ENCODE data around the gene HMX1. TPM values are rescaled to one million over a fixed set of nuclear protein-coding genes. Genes with fewer than 3 reads are reported as not detected.

The HMX1 gene
- polyA plus RNA-seq, 1 of the 3 experiments (the other 2 are of a cell fraction): 0.20 TPM

- peaks cover 0 to 15% of the 10 kb centered on the region in 2 experiments; a peak in 1 of 4 replicates for H3K4me1 ChIP-seq (ENCODE audit: control insufficient read depth in 1 of 2, insufficient read depth in 2 of 2, low read depth in 1 of 2, low read length in 1 of 2)
- no peaks in the 10 kb centered on the region for H3K36me3 ChIP-seq (replicated peaks in 1 of 2; ENCODE audit: control insufficient read depth in 1 of 2, insufficient read depth in 2 of 2, low read length in 1 of 2)
- no peak for TF ChIP-seq TEAD4 (IDR thresholded peaks at IDR 0.05; ENCODE audit: borderline replicate concordance, insufficient read depth)
- no peak for TF ChIP-seq FOSL2 (IDR thresholded peaks at IDR 0.05; ENCODE audit: borderline replicate concordance, low read depth)
- no peak for TF ChIP-seq NFIC (IDR thresholded peaks at IDR 0.05; ENCODE audit: borderline replicate concordance)
- TF ChIP-seq POLR2AphosphoS5 (IDR thresholded peaks at IDR 0.05; ENCODE audit: low read depth, low read length): no peak
- no peak for TF ChIP-seq SIN3A (IDR thresholded peaks at IDR 0.05; ENCODE audit: borderline replicate concordance, low read depth, low read length)
- TF ChIP-seq GATA2 (CRISPR knock-in tag; IDR thresholded peaks at IDR 0.05): no peak
- TF ChIP-seq YY1 (IDR thresholded peaks at IDR 0.05; ENCODE audit: low read depth): no peak
- TF ChIP-seq IRF3 (IDR thresholded peaks at IDR 0.05; ENCODE audit: low read depth, low read length): no peak
- no peak for TF ChIP-seq FOXM1 (IDR thresholded peaks at IDR 0.05; ENCODE audit: low read depth)
- no peak for TF ChIP-seq RAD21 (IDR thresholded peaks at IDR 0.05; ENCODE audit: low read length)
- TF ChIP-seq PBX3 (IDR thresholded peaks at IDR 0.05): no peak
- no peaks in the 10 kb centered on the region for H3K9me2 ChIP-seq
- no peaks in the 10 kb centered on the region for H4K20me1 ChIP-seq (ENCODE audit: insufficient read depth)
- H3K79me2 ChIP-seq (ENCODE audit: insufficient read depth): no peaks in the 10 kb centered on the region
- whole genome bisulfite sequencing (ENCODE audit: low lambda C conversion rate): 82% methylated on average over 58 of the region's 71 CpGs
- no peak for DNase-seq
- no peaks in the 10 kb centered on the region for H3F3A ChIP-seq (replicated peaks; ENCODE audit: insufficient read depth)
- no peak overlapping the region for H3K27ac ChIP-seq (ENCODE audit: low read depth in 2 of 2, low read length in 1 of 2)
- no peaks in the 10 kb centered on the region for H3K9me3 ChIP-seq
- no peak overlapping the region for H3K4me3 ChIP-seq (ENCODE audit: low read depth in 2 of 2, low read length in 1 of 2)
- ChIA-PET POLR2A (no interaction called here), CTCF (no interaction called here)
- no peak overlapping the region for H3K4me2 ChIP-seq
- no peak overlapping the region for H2AFZ ChIP-seq (ENCODE audit: low read depth)
- H3K27me3 ChIP-seq (ENCODE audit: insufficient read depth): no peaks in the 10 kb centered on the region
- H3K9ac ChIP-seq: no peak overlapping the region
These were observed 2.6 kb upstream of the HMX1 start for GRCh38 chr4:8874003-8874895.

GRCh38 chr4:8872402-8873291, 1.0 kb upstream of the HMX1 start:
- ChIA-PET CTCF (interaction anchor here (1.9 to 3.1 kb wide), 2 partner anchors 14 to 184 kb away, joined by 5 to 11 read pairs; no protein-coding TSS in a partner anchor), POLR2A (no interaction called here)
- Histone ChIP-seq H3K79me2 (ENCODE audit: insufficient read depth) (no peaks in the 10 kb centered on the region), H3K27me3 (ENCODE audit: insufficient read depth) (no peaks in the 10 kb centered on the region), H3K9me2 (no peaks in the 10 kb centered on the region), H3K4me2 (no peak overlapping the region), H2AFZ (ENCODE audit: low read depth) (no peak overlapping the region), H3K27ac (ENCODE audit: low read depth in 2 of 2, low read length in 1 of 2) (no peak overlapping the region), H4K20me1 (ENCODE audit: insufficient read depth) (no peaks in the 10 kb centered on the region), H3K4me3 (ENCODE audit: low read depth in 2 of 2, low read length in 1 of 2) (peak overlapping the region in 1 of 2 experiments; percentile 55; a peak in 1 of 4 replicates), H3K9me3 (no peaks in the 10 kb centered on the region), H3K36me3 (replicated peaks in 1 of 2; ENCODE audit: control insufficient read depth in 1 of 2, insufficient read depth in 2 of 2, low read length in 1 of 2) (no peaks in the 10 kb centered on the region), H3F3A (replicated peaks; ENCODE audit: insufficient read depth) (no peaks in the 10 kb centered on the region), H3K9ac (no peak overlapping the region), H3K4me1 (ENCODE audit: control insufficient read depth in 1 of 2, insufficient read depth in 2 of 2, low read depth in 1 of 2, low read length in 1 of 2) (peaks cover 0 to 19% of the 10 kb centered on the region in 2 experiments; a peak in 1 of 4 replicates)
- peak; percentile 74 for DNase-seq
- 76% methylated on average over 40 of the region's 55 CpGs for WGBS (ENCODE audit: low lambda C conversion rate)
- TF ChIP-seq TAF1 (IDR thresholded peaks at IDR 0.05; ENCODE audit: borderline replicate concordance, low read depth, low read length): no peak

Measured in SK-N-SH (cell line).